GM21619 (cell line): Measurements from ENCODE around the gene NEU2.
"Not testable (repeated sequence)": the region's sequence is repeated elsewhere in the genome, so short reads cannot be mapped to it uniquely, and the experiment has no call there.

Experiments used
- ATAC-seq: cut with Tn5 transposase; IDR thresholded peaks from one replicate; pipeline ENCODE4 v1.9.1; 2021; ENCODE audit not compliant: unreplicated experiment

NEU2 gene

DNA sequence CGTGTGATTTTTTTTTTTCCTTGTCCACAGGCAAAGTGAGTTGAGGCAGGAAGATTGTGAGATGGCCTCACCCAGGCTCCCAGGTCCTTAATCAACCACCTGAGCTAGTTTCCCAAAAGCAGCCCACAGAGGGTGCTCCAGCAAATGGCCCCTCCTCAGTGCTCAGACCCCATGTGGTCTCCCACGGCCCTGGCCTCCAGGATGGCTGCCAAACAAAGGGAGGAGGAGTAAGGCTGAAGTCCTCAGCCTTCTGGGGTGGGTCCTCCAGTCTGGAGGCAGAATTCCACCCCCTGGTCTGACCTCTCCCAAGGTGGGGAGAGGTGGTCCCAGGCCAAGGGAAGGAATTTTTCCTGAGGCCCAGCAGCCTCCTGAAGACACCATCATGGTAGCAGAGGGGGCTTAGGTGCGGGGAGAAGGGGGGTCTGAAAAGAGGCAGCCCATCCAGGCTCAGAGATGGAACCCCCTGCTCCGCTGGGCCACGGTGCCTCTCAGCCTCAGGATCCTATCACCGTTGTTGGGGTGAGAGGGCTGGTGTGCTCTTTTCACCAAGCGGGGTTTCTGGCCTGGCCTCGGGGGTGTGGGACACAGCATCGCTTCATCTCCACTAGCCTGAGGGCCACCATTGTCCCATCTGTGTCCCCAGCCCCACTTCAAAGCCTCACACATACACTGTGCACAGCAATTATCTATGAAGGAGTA is 21.8 kb upstream of the NEU2 start:
- no peak for ATAC-seq

GRCh38 chr2:233011268-233011650 is 21.2 kb upstream of the NEU2 start:
- ATAC-seq: no peak

- ATAC-seq: no peak
These were observed 20.8 kb upstream of the NEU2 start for GRCh38 chr2:233011702-233012131.

DNA sequence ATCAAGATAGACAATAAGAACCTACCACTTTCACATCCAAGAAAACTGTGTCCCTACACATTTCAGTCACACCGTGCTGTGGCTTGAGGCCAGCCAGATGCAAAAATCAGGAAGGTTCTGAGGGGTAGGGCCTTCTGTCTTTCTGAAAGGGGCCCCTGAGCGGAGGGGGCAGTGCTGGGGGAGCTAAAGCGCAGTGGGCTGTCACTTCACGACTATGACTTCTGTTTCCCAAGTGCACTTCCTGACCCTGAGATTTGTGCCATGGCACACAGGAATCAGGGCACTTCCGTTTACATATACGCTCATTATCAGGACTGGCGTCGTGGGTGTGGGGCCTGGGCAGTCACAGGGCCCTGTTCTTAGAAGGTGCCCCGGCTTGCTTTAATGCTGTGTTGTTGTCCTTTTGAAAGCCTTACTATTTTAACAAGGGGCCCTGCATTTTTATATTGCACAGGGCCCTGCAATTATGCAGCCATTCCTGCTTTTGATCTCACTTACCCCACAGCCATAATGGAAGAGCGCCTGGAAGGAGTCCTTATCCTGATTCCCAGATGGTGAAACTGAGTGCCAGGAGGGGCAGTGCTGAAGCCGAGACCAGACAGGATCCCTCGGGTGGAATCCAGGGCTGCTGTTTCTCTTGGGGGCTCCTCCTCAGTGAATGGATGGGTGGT is 20.0 kb upstream of the NEU2 start:
- no peak for ATAC-seq

DNA sequence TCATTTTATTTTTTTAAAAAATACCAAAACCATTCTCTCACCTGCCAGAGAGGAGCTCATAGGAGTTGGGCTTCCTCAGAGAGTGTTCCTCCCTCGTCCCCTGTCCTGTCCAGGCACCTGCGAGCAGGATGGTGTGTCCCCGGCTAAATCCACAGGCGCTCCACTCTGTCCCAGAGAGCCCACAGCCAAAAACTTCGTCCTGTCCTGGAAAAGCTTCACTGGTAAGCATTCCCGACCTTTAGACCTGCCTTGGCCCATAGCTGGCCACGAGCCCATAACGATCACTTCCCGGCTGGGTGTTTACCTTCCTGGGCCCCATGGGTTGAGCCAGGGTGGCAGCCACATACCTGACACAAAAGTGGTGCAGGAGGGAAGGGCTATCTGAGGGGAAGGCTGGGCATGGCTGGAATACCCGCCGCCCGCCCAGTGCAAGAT is 19.4 kb upstream of the NEU2 start, which contains the start of gene NGEF:
Gene NGEF (minus strand): TSS at position 230 of the 435 bp plus-strand sequence. CDS start 38,366 bp downstream, outside the sequence.
- ATAC-seq: no peak

GRCh38 chr2:233013650-233014049 is 18.8 kb upstream of the NEU2 start:
- ATAC-seq: no peak

GRCh38 chr2:233015019-233015645 is 17.3 kb upstream of the NEU2 start:
- no peak for ATAC-seq

DNA sequence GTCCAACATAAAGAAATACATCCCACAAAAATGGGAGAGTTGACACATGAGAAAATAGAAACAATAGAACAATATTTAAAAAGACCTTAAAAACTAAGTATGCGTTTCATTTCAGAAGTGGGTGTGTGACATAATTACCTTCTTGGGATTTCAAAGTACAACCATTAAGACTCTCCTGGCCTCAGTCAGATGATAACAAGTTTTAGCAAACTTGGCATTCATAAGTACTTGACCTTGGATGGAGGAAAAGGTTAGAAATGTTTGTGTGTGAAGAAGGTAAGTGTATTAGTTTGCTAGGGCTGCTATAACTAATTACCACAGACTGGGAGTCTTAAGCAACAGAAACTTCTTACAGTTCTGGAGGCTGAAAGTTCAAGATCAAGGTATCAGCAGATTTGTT is 14.5 kb upstream of the NEU2 start:
- no peak for ATAC-seq

- not testable (repeated sequence) for ATAC-seq
These were observed 12.9 kb upstream of the NEU2 start for GRCh38 chr2:233019610-233020009.

DNA sequence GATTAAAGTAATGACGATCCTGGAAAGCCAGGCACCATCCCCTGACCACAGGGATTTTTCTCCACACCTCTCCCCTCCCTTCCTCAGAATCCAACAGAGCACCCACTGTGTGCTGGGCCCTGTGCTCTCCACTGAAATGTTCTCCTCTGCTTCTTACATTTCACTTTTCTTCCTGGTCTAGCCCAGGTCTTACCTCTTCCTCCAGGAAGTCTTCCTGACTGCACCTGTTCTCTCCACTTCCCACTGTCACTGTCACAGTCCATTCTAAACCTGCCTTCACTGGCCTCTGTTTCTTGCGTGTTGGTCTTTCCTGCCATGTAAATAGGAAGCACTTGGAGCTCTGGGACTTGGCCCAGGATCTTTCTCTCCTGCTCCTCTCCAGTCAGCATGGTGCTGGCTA is 12.0 kb upstream of the NEU2 start:
- ATAC-seq: no peak

GRCh38 chr2:233021771-233022170 is 10.7 kb upstream of the NEU2 start:
- no peak for ATAC-seq

- ATAC-seq: no peak
These were observed 9.9 kb upstream of the NEU2 start for GRCh38 chr2:233022561-233022960.

GRCh38 chr2:233023007-233023760 is 9.3 kb upstream of the NEU2 start:
- ATAC-seq: no peak

GRCh38 chr2:233023761-233024410 is 8.6 kb upstream of the NEU2 start:
- no peak for ATAC-seq

GRCh38 chr2:233025706-233026105 is 6.8 kb upstream of the NEU2 start:
- no peak for ATAC-seq

DNA sequence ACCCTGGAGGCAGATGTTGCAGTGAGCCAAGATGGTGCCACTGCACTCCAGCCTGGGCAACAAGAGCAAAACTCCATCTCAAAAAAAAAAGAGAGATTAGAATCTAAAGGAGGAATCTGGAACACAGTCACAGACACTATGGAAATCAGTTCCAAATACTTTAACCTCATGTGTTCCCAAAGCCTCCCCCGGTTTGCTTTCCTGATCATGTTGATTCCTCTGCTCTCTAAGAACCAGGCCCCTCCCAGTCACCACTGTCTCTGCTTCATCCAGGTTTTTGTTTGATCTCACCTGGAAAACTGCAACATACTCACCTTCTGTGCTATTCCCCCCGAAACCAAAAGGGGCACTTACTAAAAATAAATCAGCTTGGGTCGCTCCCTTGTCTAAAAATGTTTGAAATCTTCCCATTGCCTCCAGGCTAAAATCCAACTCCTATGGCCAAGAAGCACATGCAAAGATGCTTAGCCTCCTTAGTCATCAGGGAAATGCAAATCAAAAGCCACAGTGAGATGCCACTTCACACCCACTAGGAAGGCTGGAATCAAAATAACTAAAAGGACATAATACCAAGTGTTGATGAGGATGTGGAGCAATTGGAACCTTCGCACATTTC is 6.2 kb upstream of the NEU2 start:
- no peak for ATAC-seq

- no peak for ATAC-seq
These were observed 3.2 kb upstream of the NEU2 start for GRCh38 chr2:233029321-233029720.

DNA sequence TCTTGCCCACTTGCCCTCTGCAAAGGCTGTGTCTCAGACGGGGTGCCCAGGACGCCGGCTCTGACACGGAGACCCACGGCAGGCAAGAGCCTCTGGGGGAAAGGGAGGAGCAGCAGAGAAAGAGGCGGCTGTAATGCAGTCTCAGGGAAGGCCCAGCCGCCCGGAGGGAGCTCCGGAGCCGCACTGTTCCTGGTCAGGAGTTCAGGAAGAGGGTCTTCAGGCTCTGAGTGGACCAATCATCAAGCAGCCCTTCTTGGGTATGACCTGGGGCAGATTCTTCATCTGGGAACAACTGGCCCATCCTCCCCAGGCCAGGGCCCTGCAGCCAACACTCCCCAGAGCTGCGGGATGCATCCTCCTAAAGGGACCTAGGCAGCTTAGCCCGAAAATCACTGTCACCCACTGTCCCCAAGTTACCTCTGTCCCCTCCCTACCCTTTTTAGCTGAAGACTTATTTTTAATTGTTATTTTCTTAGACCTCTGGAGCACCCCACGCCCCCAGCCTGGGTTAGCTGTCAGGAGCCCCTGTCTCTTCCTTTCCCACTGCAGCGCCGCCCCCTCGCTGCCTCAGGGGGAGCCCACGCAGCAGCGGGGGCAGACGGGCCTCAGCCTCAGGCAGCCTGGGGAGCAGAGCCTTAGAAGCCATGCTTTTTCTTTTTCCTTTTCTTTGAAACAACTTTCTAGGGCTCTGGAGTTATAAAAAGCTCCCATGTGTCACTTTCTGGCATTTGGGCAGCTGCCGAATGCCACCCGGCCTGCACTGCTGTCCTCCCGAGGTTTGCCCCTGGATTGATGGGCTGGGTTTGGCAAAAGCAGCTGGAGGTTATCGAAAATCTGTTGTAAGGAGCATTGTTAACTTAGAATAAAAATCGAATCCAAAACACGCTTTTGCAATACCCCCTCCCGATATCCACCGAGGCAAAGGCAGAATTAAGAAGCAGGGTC is 644 bp upstream of the NEU2 start:
- ATAC-seq: no peak

GRCh38 chr2:233033672-233034071 is 1.2 kb downstream of the NEU2 start:
- no peak for ATAC-seq
